Measurements from ENCODE around the gene CKMT2. TPM values are rescaled to one million over a fixed set of nuclear protein-coding genes. Genes with fewer than 3 reads are reported as not detected.
A peak's percentile ranks its signal among the peaks of the same experiment; 100 is the strongest.

The CKMT2 gene
- total RNA-seq, 1 experiment from 2014 or later = 0.66 TPM

- Histone ChIP-seq H3K27me3 (ENCODE audit: control insufficient read depth, insufficient read depth, low read length) (no peaks in the 10 kb centered on the region), H3K36me3 (replicated peaks; ENCODE audit: control insufficient read depth, insufficient read depth, low read length) (peaks cover 3% of the 10 kb centered on the region), H3K4me3 (ENCODE audit: insufficient read depth, low read depth, low read length) (no peak overlapping the region)
- DNase-seq = no peak
Measured at GRCh38 chr5:81205058-81205457, 28.1 kb upstream of the CKMT2 start.

DNA sequence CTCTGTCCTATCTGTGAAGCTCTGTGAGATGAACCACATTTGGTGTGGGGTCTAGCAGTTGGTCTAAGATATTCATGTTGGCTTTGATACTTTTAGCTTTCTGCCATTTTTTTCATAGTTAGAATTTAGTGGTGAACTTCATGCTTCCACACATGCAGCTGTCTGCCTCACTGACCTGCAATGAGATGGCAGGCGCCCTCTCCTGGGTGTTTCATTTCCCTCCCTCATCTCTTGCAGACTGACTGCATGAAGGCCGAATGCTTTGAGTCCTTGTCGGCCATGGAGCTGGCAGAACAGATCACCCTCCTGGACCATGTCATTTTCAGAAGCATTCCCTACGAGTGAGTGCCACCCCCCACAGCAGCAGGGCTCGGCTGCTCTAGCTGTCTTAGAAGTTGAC is 26.1 kb upstream of the CKMT2 start:
- peak; percentile 61 for DNase-seq
- no peaks in the 10 kb centered on the region for H3K27me3 ChIP-seq (ENCODE audit: control insufficient read depth, insufficient read depth, low read length)
- H3K4me3 ChIP-seq (ENCODE audit: insufficient read depth, low read depth, low read length) = no peak overlapping the region
- H3K36me3 ChIP-seq (replicated peaks; ENCODE audit: control insufficient read depth, insufficient read depth, low read length) = peaks cover 3% of the 10 kb centered on the region

GRCh38 chr5:81208904-81209303 is 24.2 kb upstream of the CKMT2 start:
- H3K27me3 ChIP-seq (ENCODE audit: control insufficient read depth, insufficient read depth, low read length) = no peaks in the 10 kb centered on the region
- peaks cover 3% of the 10 kb centered on the region for H3K36me3 ChIP-seq (replicated peaks; ENCODE audit: control insufficient read depth, insufficient read depth, low read length)
- no peak for DNase-seq
- H3K4me3 ChIP-seq (ENCODE audit: insufficient read depth, low read depth, low read length) = no peak overlapping the region

- no peak for DNase-seq
- Histone ChIP-seq H3K36me3 (replicated peaks; ENCODE audit: control insufficient read depth, insufficient read depth, low read length) (peaks cover 3% of the 10 kb centered on the region), H3K27me3 (ENCODE audit: control insufficient read depth, insufficient read depth, low read length) (no peaks in the 10 kb centered on the region), H3K4me3 (ENCODE audit: insufficient read depth, low read depth, low read length) (no peak overlapping the region)
Measured at GRCh38 chr5:81209386-81209785, 23.7 kb upstream of the CKMT2 start.

DNA sequence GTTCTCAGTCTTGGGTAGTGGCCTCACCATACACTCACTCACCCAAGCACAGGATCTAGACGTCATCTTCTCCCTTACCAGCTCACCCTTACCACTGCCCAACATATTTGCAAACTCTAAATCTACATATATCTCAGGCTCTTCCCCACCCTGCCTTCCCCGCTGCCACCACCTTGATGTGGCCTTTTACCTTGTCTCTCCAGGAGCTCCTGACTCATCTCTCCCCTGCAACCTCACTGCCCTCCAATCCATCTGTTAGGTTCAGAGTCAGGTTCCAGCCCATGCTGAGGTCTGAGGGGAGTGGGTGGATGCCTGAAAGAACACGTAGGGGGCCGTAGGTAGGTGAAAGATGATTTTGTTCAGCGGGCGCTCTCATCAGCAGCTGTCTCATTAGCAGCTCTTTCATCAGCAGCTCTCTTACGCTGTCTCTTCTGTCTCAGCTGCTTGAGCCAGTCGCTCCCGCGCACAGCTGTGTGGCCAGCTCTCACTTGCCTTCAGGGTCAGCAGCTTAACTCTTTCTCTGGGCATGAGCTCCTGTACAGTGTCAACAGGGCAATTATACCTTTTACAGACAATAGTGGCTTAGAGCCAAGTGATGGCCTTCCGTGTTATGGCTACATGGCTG is 23.1 kb upstream of the CKMT2 start:
- H3K27me3 ChIP-seq (ENCODE audit: control insufficient read depth, insufficient read depth, low read length) = no peaks in the 10 kb centered on the region
- no peak overlapping the region for H3K4me3 ChIP-seq (ENCODE audit: insufficient read depth, low read depth, low read length)
- no peak for DNase-seq
- peaks cover 3% of the 10 kb centered on the region for H3K36me3 ChIP-seq (replicated peaks; ENCODE audit: control insufficient read depth, insufficient read depth, low read length)

DNA sequence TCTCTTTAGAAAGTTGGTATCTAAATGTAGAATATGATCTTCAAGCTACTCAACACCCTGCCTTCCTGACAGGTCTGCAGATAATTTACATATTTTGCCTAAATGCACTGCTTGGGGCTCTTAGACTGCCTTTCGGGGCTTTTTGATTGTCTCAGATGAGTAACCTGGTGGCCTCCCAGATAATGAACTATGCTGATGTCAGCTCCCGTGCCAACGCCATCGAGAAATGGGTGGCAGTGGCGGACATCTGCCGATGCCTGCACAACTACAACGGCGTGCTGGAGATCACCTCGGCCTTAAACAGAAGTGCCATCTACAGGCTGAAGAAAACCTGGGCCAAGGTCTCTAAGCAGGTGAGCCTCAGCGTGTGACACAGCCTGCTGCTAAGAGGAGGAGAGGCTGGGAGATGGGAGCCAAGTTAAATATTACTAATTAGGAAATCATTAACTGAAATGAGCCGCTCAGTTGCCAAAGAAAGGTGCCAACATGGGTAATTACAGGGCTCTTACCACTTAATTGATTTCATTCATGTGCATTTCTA is 20.8 kb upstream of the CKMT2 start:
- no peaks in the 10 kb centered on the region for H3K27me3 ChIP-seq (ENCODE audit: control insufficient read depth, insufficient read depth, low read length)
- no peak for DNase-seq
- H3K4me3 ChIP-seq (ENCODE audit: insufficient read depth, low read depth, low read length) = no peak overlapping the region
- peaks cover 3% of the 10 kb centered on the region for H3K36me3 ChIP-seq (replicated peaks; ENCODE audit: control insufficient read depth, insufficient read depth, low read length)

DNA sequence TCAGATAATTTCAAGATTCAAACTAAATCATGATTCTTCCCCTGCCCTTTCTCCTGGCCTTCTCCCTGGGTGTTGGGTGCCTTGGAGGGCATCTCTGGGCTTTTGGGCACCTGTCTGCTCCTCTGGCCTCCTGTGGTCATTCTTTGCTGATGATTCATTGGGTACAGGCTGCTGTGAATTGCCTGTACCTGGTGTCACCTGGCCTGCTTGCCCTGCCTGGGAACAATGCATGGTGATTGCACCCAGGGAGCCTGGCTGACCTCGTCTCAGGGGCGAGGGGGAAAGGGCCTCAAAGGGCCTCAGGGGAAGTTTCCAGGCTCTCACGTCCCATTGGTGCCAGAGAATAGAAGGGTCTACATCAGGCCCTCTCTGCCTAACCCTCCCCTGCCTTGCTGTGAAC is 20.1 kb upstream of the CKMT2 start:
- DNase-seq = no peak
- no peak overlapping the region for H3K4me3 ChIP-seq (ENCODE audit: insufficient read depth, low read depth, low read length)
- H3K27me3 ChIP-seq (ENCODE audit: control insufficient read depth, insufficient read depth, low read length) = no peaks in the 10 kb centered on the region
- peaks cover 3% of the 10 kb centered on the region for H3K36me3 ChIP-seq (replicated peaks; ENCODE audit: control insufficient read depth, insufficient read depth, low read length)

GRCh38 chr5:81214848-81215247 is 18.3 kb upstream of the CKMT2 start:
- no peak for DNase-seq

DNA sequence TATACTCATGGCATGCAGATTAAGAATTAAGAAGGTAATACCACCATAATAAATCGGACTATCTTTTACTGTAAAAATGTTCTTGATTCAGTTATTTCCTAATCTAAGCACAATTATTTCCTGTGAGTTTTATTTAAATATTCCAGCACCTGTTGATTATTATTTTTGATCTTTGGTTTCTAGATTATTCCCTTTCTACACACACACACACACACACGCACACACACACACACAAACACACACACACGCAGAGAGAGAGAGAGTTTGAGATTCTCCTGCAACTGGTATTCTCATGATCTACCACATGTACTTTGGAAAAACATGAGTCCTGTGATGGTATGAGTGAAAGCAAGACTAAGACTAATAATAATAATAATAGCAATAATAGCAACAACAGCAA is 17.0 kb upstream of the CKMT2 start:
- Histone ChIP-seq H3K4me3 (ENCODE audit: insufficient read depth, low read depth, low read length) (no peak overlapping the region), H3K27me3 (ENCODE audit: control insufficient read depth, insufficient read depth, low read length) (no peaks in the 10 kb centered on the region)

More at GRCh38 chr5:81214848-81215247, 18.3 kb upstream of the CKMT2 start:
- Histone ChIP-seq H3K4me3 (ENCODE audit: insufficient read depth, low read depth, low read length) (no peak overlapping the region), H3K36me3 (replicated peaks; ENCODE audit: control insufficient read depth, insufficient read depth, low read length) (no peaks in the 10 kb centered on the region; the same call in 1 of the 2 replicates), H3K27me3 (ENCODE audit: control insufficient read depth, insufficient read depth, low read length) (no peaks in the 10 kb centered on the region)

GRCh38 chr5:81219389-81219788 is 13.7 kb upstream of the CKMT2 start:
- no peaks in the 10 kb centered on the region for H3K27me3 ChIP-seq (ENCODE audit: control insufficient read depth, insufficient read depth, low read length)
- no peak overlapping the region for H3K4me3 ChIP-seq (ENCODE audit: insufficient read depth, low read depth, low read length)
- no peaks in the 10 kb centered on the region for H3K36me3 ChIP-seq (replicated peaks; ENCODE audit: control insufficient read depth, insufficient read depth, low read length)
- DNase-seq = no peak

More for the DNA sequence above, 17.0 kb upstream of the CKMT2 start:
- H3K36me3 ChIP-seq (replicated peaks; ENCODE audit: control insufficient read depth, insufficient read depth, low read length) = no peaks in the 10 kb centered on the region; the same call in 1 of the 2 replicates
- DNase-seq = no peak

- no peak for DNase-seq
- Histone ChIP-seq H3K4me3 (ENCODE audit: insufficient read depth, low read depth, low read length) (no peak overlapping the region), H3K36me3 (replicated peaks; ENCODE audit: control insufficient read depth, insufficient read depth, low read length) (no peaks in the 10 kb centered on the region), H3K27me3 (ENCODE audit: control insufficient read depth, insufficient read depth, low read length) (no peaks in the 10 kb centered on the region)
Measured at GRCh38 chr5:81222285-81222684, 10.8 kb upstream of the CKMT2 start.

DNA sequence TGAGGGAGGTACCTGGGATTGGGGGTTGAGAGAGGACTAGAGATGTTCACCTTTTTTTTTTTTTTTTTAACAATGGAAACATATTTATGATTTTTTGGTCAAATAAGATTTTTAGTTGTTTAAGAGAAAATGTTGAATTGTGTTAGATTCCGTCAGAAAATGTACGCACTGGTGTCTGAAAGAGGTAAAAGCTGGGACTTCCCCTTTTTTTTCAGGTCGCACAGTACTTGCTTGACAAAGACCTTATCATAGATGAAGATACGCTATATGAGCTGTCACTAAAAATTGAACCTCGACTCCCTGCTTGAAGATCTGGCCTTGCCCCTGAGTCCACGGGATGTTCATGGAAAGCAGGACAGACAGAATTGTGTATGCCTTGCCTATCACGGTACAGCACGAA is 7.7 kb upstream of the CKMT2 start:
- Histone ChIP-seq H3K36me3 (replicated peaks; ENCODE audit: control insufficient read depth, insufficient read depth, low read length) (no peaks in the 10 kb centered on the region), H3K4me3 (ENCODE audit: insufficient read depth, low read depth, low read length) (no peak overlapping the region), H3K27me3 (ENCODE audit: control insufficient read depth, insufficient read depth, low read length) (no peaks in the 10 kb centered on the region)
- DNase-seq = no peak

DNA sequence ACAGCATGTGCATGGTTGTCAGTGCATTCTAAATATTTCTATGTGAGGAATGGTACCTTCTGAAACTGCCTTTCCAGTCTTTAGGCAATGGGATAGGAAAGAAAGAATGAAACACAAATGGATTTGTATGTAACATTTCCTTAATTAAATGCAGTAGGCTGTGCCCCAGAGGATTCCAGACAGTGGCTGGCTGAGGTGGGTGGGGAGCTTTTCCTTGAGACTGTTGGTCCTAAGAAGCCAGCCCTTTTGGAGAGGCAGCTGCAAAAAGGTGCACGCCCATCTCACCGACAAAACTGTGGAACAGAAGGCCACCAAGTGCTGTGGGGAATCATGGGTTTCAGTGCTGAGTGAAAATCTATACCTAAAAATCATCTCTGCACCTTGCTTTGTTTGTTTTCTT is 6.8 kb upstream of the CKMT2 start:
- Histone ChIP-seq H3K4me3 (ENCODE audit: insufficient read depth, low read depth, low read length) (no peak overlapping the region), H3K27me3 (ENCODE audit: control insufficient read depth, insufficient read depth, low read length) (no peaks in the 10 kb centered on the region), H3K36me3 (replicated peaks; ENCODE audit: control insufficient read depth, insufficient read depth, low read length) (no peaks in the 10 kb centered on the region)
- no peak for DNase-seq

- no peak overlapping the region for H3K4me3 ChIP-seq (ENCODE audit: insufficient read depth, low read depth, low read length)
- no peaks in the 10 kb centered on the region for H3K27me3 ChIP-seq (ENCODE audit: control insufficient read depth, insufficient read depth, low read length)
- H3K36me3 ChIP-seq (replicated peaks; ENCODE audit: control insufficient read depth, insufficient read depth, low read length) = no peaks in the 10 kb centered on the region
- no peak for DNase-seq
Measured at GRCh38 chr5:81226949-81227348, 6.2 kb upstream of the CKMT2 start.

- H3K4me3 ChIP-seq (ENCODE audit: insufficient read depth, low read depth, low read length) = no peak overlapping the region
- no peaks in the 10 kb centered on the region for H3K27me3 ChIP-seq (ENCODE audit: control insufficient read depth, insufficient read depth, low read length)
- no peaks in the 10 kb centered on the region for H3K36me3 ChIP-seq (replicated peaks; ENCODE audit: control insufficient read depth, insufficient read depth, low read length)
- DNase-seq = no peak
Measured at GRCh38 chr5:81228084-81228483, 5.0 kb upstream of the CKMT2 start.

DNA sequence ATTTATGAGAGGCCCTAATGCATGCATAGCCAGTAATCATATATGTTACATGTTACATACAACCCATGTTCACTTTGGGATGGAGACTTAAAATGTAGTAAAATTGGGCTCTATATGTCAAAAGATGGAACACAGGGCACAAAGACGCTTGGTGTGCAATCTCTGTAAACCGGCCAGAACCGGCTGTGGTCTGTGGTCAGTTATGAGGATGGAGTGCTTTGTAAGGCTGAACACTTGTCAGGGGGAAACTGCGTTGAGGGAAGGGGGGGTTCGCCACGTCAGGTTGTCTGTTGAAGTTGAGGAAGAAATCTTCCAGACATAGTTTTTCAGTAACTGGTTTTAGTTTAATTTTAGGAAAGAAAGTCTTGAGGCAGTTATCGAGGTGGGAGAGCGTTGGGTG is 2.7 kb upstream of the CKMT2 start:
- no peaks in the 10 kb centered on the region for H3K27me3 ChIP-seq (ENCODE audit: control insufficient read depth, insufficient read depth, low read length)
- H3K4me3 ChIP-seq (ENCODE audit: insufficient read depth, low read depth, low read length) = no peak overlapping the region
- H3K36me3 ChIP-seq (replicated peaks; ENCODE audit: control insufficient read depth, insufficient read depth, low read length) = no peaks in the 10 kb centered on the region; the same call in 1 of the 2 replicates
- no peak for DNase-seq

Data from H7 (cell line).